ENCODE measurements around the gene MYO9B.
"Not testable (repeated sequence)": the region's sequence is repeated elsewhere in the genome, so short reads cannot be mapped to it uniquely, and the experiment has no call there.

Gene MYO9B

GRCh38 chr19:17116996-17117702 is 41.6 kb downstream of the MYO9B start:
- DNase-seq: no peak

GRCh38 chr19:17118957-17119356 is 43.4 kb downstream of the MYO9B start:
- DNase-seq: no peak

- DNase-seq: no peak
Measured at GRCh38 chr19:17121736-17122293, 46.2 kb downstream of the MYO9B start.

GRCh38 chr19:17123041-17123440 is 47.5 kb downstream of the MYO9B start:
- no peak for DNase-seq

GRCh38 chr19:17124025-17124424 is 48.4 kb downstream of the MYO9B start:
- no peak for DNase-seq

- DNase-seq: peak; percentile 74 to 91
Measured at GRCh38 chr19:17125062-17125727, 49.6 kb downstream of the MYO9B start.

GRCh38 chr19:17125728-17126677 is 50.4 kb downstream of the MYO9B start:
- peak; percentile 68 to 75 for DNase-seq

- DNase-seq: peak; percentile 86 to 93
Measured at GRCh38 chr19:17127671-17128070, 52.1 kb downstream of the MYO9B start.

- DNase-seq: no peak
Measured at GRCh38 chr19:17128403-17128802, 52.8 kb downstream of the MYO9B start.

GRCh38 chr19:17128820-17129219 is 53.2 kb downstream of the MYO9B start:
- DNase-seq: no peak

- no peak for DNase-seq
Measured at GRCh38 chr19:17129377-17129776, 53.8 kb downstream of the MYO9B start.

GRCh38 chr19:17135001-17135853 is 59.6 kb downstream of the MYO9B start:
- DNase-seq: no peak

- DNase-seq: no peak
Measured at GRCh38 chr19:17136021-17136420, 60.4 kb downstream of the MYO9B start.

- no peak for DNase-seq
Measured at GRCh38 chr19:17136617-17137016, 61.0 kb downstream of the MYO9B start.

GRCh38 chr19:17137417-17137816 is 61.8 kb downstream of the MYO9B start:
- DNase-seq: no peak

GRCh38 chr19:17138052-17138846 is 62.7 kb downstream of the MYO9B start:
- DNase-seq: not testable (repeated sequence)

GRCh38 chr19:17138937-17139598 is 63.5 kb downstream of the MYO9B start:
- no peak for DNase-seq

GRCh38 chr19:17144771-17145170 is 69.2 kb downstream of the MYO9B start:
- not testable (repeated sequence) for DNase-seq

GRCh38 chr19:17145546-17146497 is 70.2 kb downstream of the MYO9B start:
- DNase-seq: no peak

All from NCI-H524 (cell line).